Esophagus muscularis mucosa (tissue), 4 donors: Measurements from ENCODE around the gene SMAP1. TPM values are rescaled to one million over a fixed set of nuclear protein-coding genes. Genes with fewer than 3 reads are reported as not detected.
"Not testable (repeated sequence)": the region's sequence is repeated elsewhere in the genome, so short reads cannot be mapped to it uniquely, and the experiment has no call there.

ENCODE experiments used
- DNase-seq: peaks from one replicate; pipeline ENCODE4 v3.0.0-alpha.2; 2017; ENCODE audit errors: extremely low spot score
- H3K27ac ChIP-seq, 4 donors: fragments of 200-600 bp; sonication (generic); replicated peaks in 1 of 4; 1 replicate in 3 of 4; 2 replicates in 1 of 4; pipeline ENCODE4 v1.5.1; 2016 to 2019; ENCODE audit warnings: mild to moderate bottlenecking in 1 of 4
- H3K27me3 ChIP-seq, 4 donors: fragments of 200-600 bp; sonication (generic); one replicate each; pipeline versions ENCODE4 v1.5.1 to v1.6.0; 2016 to 2019
- H3K36me3 ChIP-seq, 4 donors: fragments of 200-600 bp; sonication (generic); one replicate each; pipeline ENCODE4 v1.5.1; 2016 to 2019
- H3K4me1 ChIP-seq, 4 donors: fragments of 200-600 bp; sonication (generic); one replicate each; pipeline ENCODE4 v1.5.1; 2016 to 2019
- H3K4me3 ChIP-seq, 4 donors: fragments of 200-600 bp; sonication (generic); 1 replicate in 2 of 4; 2 replicates in 2 of 4; pipeline ENCODE4 v1.5.1; 2016 to 2019; ENCODE audit warnings: mild to moderate bottlenecking in 4 of 4, moderate library complexity in 1 of 4
- H3K9me3 ChIP-seq, 4 donors: fragments of 200-600 bp; sonication (generic); 1 replicate in 3 of 4; 2 replicates in 1 of 4; pipeline ENCODE4 v1.5.1; 2016 to 2019
- CTCF ChIP-seq, 3 experiments: fragments of 200-600 bp in 2 of 3; fragments of 450-650 bp in 1 of 3; sonication (generic) in 2 of 3; IDR thresholded peaks; one replicate each; pipeline ENCODE4 v1.5.1; 2017 to 2019; ENCODE audit warnings: antibody characterized with exemption in 3 of 3, mild to moderate bottlenecking in 2 of 3, moderate library complexity in 1 of 3
- EP300 ChIP-seq: sonication (generic); formaldehyde crosslinking; IDR thresholded peaks from one replicate; pipeline ENCODE4 v1.6.1; 2017; ENCODE audit warnings: antibody characterized with exemption
- POLR2A ChIP-seq: fragments of 450-650 bp; IDR thresholded peaks from one replicate; pipeline ENCODE4 v1.6.1; 2017; ENCODE audit warnings: antibody characterized with exemption, moderate library complexity, mild to moderate bottlenecking, low read depth
- POLR2AphosphoS5 ChIP-seq, 2 donors: sonication (generic); formaldehyde crosslinking; IDR thresholded peaks; one replicate each; pipeline ENCODE4 v1.6.1; 2017; ENCODE audit warnings: antibody characterized with exemption in 2 of 2
- WGBS: methylation state at CpG from one replicate; pipeline ENCODE4 v1.1.5; 2018; 5-methylcytosine and 5-hydroxymethylcytosine counted together
- intact Hi-C: fragments of 100-400 bp; cut with DNase I; formaldehyde crosslinking; loops from one replicate; pipeline ENCODE4 v1.15.1; 2023
- total RNA-seq, 4 donors: library from RNA; depleted of rRNA; stranded (reverse); fragments of >200 nt; gene quantifications; one replicate each; pipeline versions ENCODE4 v1.1.0 to v1.2.1, GENCODE V29; 2016

Gene SMAP1
- total RNA-seq, 4 donors from 2014 or later = 23.7 to 33.1 (median 29.5) TPM

GRCh38 chr6:70753870-70754380 is 86.2 kb downstream of the SMAP1 start:
- DNase-seq = no peak
- no peaks in the 10 kb centered on the region for H3K4me1 ChIP-seq
- H3K4me3 ChIP-seq = no peak overlapping the region
- H3K9me3 ChIP-seq = no peaks in the 10 kb centered on the region
- no peak overlapping the region for H3K27ac ChIP-seq
- WGBS = 85% methylated on average over 1 of the region's 1 CpG
- peaks cover 0 to 6% (median 0%) of the 10 kb centered on the region in 4 donors for H3K36me3 ChIP-seq
- intact Hi-C loops = no loop called here
- H3K27me3 ChIP-seq = no peaks in the 10 kb centered on the region
- TF ChIP-seq EP300 (no peak), CTCF (IDR thresholded peaks at IDR 0.05) (no peak), POLR2A (no peak), POLR2AphosphoS5 (IDR thresholded peaks at IDR 0.05) (no peak)

- no peaks in the 10 kb centered on the region for H3K4me1 ChIP-seq
Observed at GRCh38 chr6:70758883-70759282, 91.2 kb downstream of the SMAP1 start.

DNA sequence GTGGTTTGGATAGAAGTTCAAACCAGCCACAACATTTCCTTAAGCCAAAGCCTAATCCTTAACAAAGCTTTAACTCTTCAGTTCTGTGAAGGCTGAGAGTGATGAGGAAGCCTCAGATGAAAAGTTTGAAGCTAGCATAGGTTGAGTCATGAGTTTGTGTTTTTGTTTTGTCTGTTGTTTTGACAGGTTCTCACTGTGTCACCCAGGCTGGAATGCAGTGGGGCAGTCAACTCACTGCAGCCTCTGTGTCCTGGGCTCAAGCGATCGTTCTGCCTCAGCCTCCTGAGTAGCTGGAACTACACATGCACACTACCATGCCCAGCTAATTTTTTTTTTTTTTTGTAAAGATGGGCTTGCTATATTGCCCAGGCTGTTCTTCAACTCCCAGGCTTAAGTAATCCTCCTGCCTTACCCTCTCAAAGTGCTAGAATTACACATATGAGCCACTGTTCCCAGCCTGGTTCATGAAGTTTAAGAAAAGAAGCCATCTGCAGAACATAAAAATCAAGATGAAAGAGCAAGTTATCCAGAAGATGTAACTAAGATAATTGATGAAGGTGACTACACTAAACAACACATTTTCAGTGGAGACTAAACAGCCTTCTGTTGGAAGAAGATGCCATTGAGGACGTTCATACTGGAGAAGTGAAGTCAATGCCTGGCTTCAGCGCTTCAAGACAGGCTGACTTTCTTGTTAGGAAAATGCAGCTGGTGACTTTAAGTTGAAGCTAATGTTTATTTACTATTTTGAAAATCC is 96.2 kb downstream of the SMAP1 start:
- Histone ChIP-seq H3K4me1 (no peaks in the 10 kb centered on the region), H3K27ac (no peak overlapping the region), H3K36me3 (peaks cover 0 to 11% (median 5%) of the 10 kb centered on the region in 4 donors), H3K4me3 (no peak overlapping the region), H3K27me3 (no peaks in the 10 kb centered on the region), H3K9me3 (no peaks in the 10 kb centered on the region)
- intact Hi-C loops = no loop called here
- TF ChIP-seq POLR2A = no peak
- TF ChIP-seq CTCF (IDR thresholded peaks at IDR 0.05) = no peak
- no peak for TF ChIP-seq POLR2AphosphoS5 (IDR thresholded peaks at IDR 0.05)
- no peak for TF ChIP-seq EP300
- DNase-seq = no peak
- WGBS = 84% methylated on average over 4 of the region's 4 CpGs

More at GRCh38 chr6:70758883-70759282, 91.2 kb downstream of the SMAP1 start:
- no peak overlapping the region for H3K27ac ChIP-seq
- H3K36me3 ChIP-seq = peaks cover 0 to 7% (median 0%) of the 10 kb centered on the region in 4 donors
- intact Hi-C loops = no loop called here
- DNase-seq = no peak
- H3K27me3 ChIP-seq = no peaks in the 10 kb centered on the region
- TF ChIP-seq POLR2A = no peak
- TF ChIP-seq EP300 = no peak
- TF ChIP-seq POLR2AphosphoS5 (IDR thresholded peaks at IDR 0.05) = no peak
- TF ChIP-seq CTCF (IDR thresholded peaks at IDR 0.05) = no peak
- 47% methylated on average over 1 of the region's 1 CpG for WGBS
- no peaks in the 10 kb centered on the region for H3K9me3 ChIP-seq
- H3K4me3 ChIP-seq = no peak overlapping the region

DNA sequence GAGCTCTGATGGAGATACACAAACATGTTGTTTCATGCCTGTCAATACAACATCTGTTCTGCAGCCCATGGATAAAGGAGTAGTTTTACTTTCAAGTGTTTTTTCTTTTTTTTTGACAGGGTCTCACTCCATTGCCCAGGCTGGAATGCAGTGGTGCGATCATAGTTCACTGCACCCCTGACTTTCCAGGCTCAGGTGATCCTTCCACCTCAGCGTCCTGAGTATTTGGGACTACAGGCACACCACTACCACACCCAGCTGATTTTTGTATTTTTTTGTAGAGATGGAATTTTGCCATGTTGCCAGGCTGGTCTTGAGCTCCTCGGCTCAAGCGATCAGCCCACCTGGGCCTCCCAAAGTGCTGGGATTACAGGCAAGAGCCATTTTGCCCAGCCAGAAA is 97.0 kb downstream of the SMAP1 start:
- 91% methylated on average over 4 of the region's 4 CpGs for WGBS
- H3K4me1 ChIP-seq = no peaks in the 10 kb centered on the region
- no peaks in the 10 kb centered on the region for H3K27me3 ChIP-seq
- TF ChIP-seq POLR2A (no peak), POLR2AphosphoS5 (IDR thresholded peaks at IDR 0.05) (no peak), EP300 (no peak), CTCF (IDR thresholded peaks at IDR 0.05) (no peak)
- no peaks in the 10 kb centered on the region for H3K9me3 ChIP-seq
- no peak overlapping the region for H3K27ac ChIP-seq
- H3K36me3 ChIP-seq = peaks cover 0 to 11% (median 5%) of the 10 kb centered on the region in 4 donors
- no peak overlapping the region for H3K4me3 ChIP-seq
- intact Hi-C loops = no loop called here
- DNase-seq = no peak

DNA sequence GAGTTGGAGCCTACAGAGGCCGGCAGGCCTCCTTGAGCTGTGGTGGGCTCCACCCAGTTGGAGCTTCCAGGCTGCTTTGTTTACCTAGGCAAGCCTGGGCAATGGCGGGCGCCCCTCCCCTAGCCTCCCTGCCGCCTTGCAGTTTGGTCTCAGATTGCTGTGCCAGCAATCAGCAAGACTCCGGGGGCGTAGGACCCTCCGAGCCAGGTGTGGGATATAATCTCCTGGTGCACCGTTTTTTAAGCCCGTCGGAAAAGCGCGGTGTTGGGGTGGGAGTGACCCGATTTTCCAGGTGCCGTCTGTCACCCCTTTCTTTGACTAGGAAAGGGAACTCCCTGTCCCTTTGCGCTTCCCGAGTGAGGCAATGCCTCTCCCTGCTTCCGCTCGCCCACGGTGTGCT is 103.7 kb downstream of the SMAP1 start:
- H3K36me3 ChIP-seq, DNase-seq, H3K4me1 ChIP-seq, H3K27ac ChIP-seq, intact Hi-C loops, H3K9me3 ChIP-seq, H3K27me3 ChIP-seq, H3K4me3 ChIP-seq: not testable (repeated sequence)
- 98% methylated on average over 16 of the region's 19 CpGs for WGBS
